ENCODE data around the gene ENDOG. TPM values are rescaled to one million over a fixed set of nuclear protein-coding genes. Genes with fewer than 3 reads are reported as not detected.
A peak's percentile ranks its signal among the peaks of the same experiment; 100 is the strongest.

ENDOG gene
- total RNA-seq, 1 experiment from 2014 or later = 16.7 TPM

GRCh38 chr9:128828719-128829452 lies 10.6 kb downstream of the ENDOG start:
- no peak overlapping the region for H3K23ac ChIP-seq (ENCODE audit: insufficient read length, low read depth, low read length)
- no peak overlapping the region for H2BK120ac ChIP-seq (ENCODE audit: low read depth, low read length, poor library complexity, severe bottlenecking)
- H4K91ac ChIP-seq (ENCODE audit: insufficient read length, low read depth, low read length) = no peak overlapping the region
- H2AFZ ChIP-seq (ENCODE audit: low read length) = no peak overlapping the region
- peaks cover 3% of the 10 kb centered on the region; the same call in 1 of the 2 replicates for H3K79me2 ChIP-seq (ENCODE audit: insufficient read depth, low read length)
- no peak overlapping the region for H4K8ac ChIP-seq (replicated peaks; ENCODE audit: insufficient read length, low read depth, low read length)
- Mint-ChIP-seq H3K27ac (peak overlapping the region; percentile 43 to 96 (median 89); a peak in 5 of 7 replicates), H3K9me3 (no peaks in the 10 kb centered on the region), H3K4me1 (peaks cover 6 to 10% of the 10 kb centered on the region in 2 experiments), H3K4me3 (peak overlapping the region; percentile 90 to 93), H3K27me3 (ENCODE audit: low read depth) (no peaks in the 10 kb centered on the region), H3K36me3 (ENCODE audit: insufficient read depth in 1 of 3, low read depth in 3 of 3) (peaks cover 38 to 62% (median 56%) of the 10 kb centered on the region in 3 experiments; a peak in 6 of 7 replicates)
- no peaks in the 10 kb centered on the region for H3K27me3 ChIP-seq (ENCODE audit: insufficient read depth, low read length)
- H2BK12ac ChIP-seq (ENCODE audit: insufficient read length, low read depth, low read length) = no peak overlapping the region
- no peak overlapping the region for H2AK5ac ChIP-seq (ENCODE audit: insufficient read length, low read length)
- H3T11ph ChIP-seq (ENCODE audit: low read length) = no peak overlapping the region
- H3K4me2 ChIP-seq (ENCODE audit: insufficient read depth, insufficient read length, low read length) = peak overlapping the region; percentile 91
- no peak overlapping the region for H2BK20ac ChIP-seq (ENCODE audit: low read depth, low read length, poor library complexity, severe bottlenecking)
- no CpG with 5 or more reads among the region's 18 CpGs for WGBS (ENCODE audit: extremely low coverage, insufficient read length, low lambda C conversion rate)
- H3K18ac ChIP-seq (ENCODE audit: insufficient read length, low read depth, low read length) = no peak overlapping the region
- no peak for TF ChIP-seq CTCF (conservative IDR thresholded peaks at IDR 0.05)
- H3K79me1 ChIP-seq (ENCODE audit: insufficient read depth, low read depth, low read length, poor library complexity, severe bottlenecking) = peaks cover 8% of the 10 kb centered on the region
- H3K9me3 ChIP-seq (ENCODE audit: control insufficient read depth, low read depth, low read length) = no peaks in the 10 kb centered on the region
- no peak overlapping the region for H3K27ac ChIP-seq (ENCODE audit: insufficient read length, low read depth, low read length)
- H3K4me1 ChIP-seq (ENCODE audit: insufficient read depth, low read length) = no peaks in the 10 kb centered on the region
- H4K5ac ChIP-seq (ENCODE audit: insufficient read length, low read depth, low read length) = no peak overlapping the region
- peak overlapping the region; percentile 79 for H3K9ac ChIP-seq (ENCODE audit: extremely low read depth, insufficient read length, low read length)
- no peak overlapping the region for H2BK15ac ChIP-seq (ENCODE audit: low read depth, low read length)
- H2BK5ac ChIP-seq (ENCODE audit: insufficient read length, low read length) = no peak overlapping the region
- H3K56ac ChIP-seq (ENCODE audit: insufficient read length, low read depth, low read length) = no peak overlapping the region
- peak overlapping the region; percentile 70; the same call in 1 of the 2 replicates for H3K14ac ChIP-seq (ENCODE audit: insufficient read depth, low read length)
- no peak for DNase-seq
- no peak overlapping the region for H3K4ac ChIP-seq (ENCODE audit: low read depth, low read length)
- H4K20me1 ChIP-seq (ENCODE audit: control insufficient read depth, insufficient read depth, insufficient read length) = no peaks in the 10 kb centered on the region
- H3K23me2 ChIP-seq (ENCODE audit: insufficient read length, low read depth, low read length, poor library complexity, severe bottlenecking) = peaks cover 8% of the 10 kb centered on the region

Data from H9 (cell line).